ENCODE results near the gene ARID5B.
A peak's percentile ranks its signal among the peaks of the same experiment; 100 is the strongest.

The ARID5B gene

DNA sequence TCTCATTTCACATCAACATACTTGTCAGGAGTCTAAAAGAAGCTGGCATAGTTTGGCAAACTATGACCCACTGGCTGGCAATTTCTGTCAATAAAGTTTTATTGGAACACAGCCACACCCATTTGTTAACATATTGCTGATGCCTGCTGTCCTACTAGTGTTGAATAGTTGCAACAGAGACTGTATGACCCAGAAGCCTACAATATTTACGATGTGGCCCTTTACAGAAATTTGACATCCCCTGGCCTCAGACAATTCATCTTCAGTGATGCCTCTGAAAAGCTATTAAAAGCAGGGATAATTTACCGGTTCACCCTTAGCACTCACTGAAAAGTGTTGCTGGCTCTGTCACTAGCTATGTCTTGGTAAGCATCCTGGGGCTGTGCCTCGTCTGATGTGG lies 155.2 kb downstream of the ARID5B start:
- TF ChIP-seq, protein P1, sequence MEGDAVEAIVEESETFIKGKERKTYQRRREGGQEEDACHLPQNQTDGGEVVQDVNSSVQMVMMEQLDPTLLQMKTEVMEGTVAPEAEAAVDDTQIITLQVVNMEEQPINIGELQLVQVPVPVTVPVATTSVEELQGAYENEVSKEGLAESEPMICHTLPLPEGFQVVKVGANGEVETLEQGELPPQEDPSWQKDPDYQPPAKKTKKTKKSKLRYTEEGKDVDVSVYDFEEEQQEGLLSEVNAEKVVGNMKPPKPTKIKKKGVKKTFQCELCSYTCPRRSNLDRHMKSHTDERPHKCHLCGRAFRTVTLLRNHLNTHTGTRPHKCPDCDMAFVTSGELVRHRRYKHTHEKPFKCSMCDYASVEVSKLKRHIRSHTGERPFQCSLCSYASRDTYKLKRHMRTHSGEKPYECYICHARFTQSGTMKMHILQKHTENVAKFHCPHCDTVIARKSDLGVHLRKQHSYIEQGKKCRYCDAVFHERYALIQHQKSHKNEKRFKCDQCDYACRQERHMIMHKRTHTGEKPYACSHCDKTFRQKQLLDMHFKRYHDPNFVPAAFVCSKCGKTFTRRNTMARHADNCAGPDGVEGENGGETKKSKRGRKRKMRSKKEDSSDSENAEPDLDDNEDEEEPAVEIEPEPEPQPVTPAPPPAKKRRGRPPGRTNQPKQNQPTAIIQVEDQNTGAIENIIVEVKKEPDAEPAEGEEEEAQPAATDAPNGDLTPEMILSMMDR (IDR thresholded peaks at IDR 0.05; ENCODE audit: low read length, missing control alignments), result no peak
- H3K4me3 ChIP-seq (replicated peaks; ENCODE audit: low read depth, low read length), result peak overlapping the region; percentile 2
- peak; percentile 39 for DNase-seq (ENCODE audit: low read depth)

DNA sequence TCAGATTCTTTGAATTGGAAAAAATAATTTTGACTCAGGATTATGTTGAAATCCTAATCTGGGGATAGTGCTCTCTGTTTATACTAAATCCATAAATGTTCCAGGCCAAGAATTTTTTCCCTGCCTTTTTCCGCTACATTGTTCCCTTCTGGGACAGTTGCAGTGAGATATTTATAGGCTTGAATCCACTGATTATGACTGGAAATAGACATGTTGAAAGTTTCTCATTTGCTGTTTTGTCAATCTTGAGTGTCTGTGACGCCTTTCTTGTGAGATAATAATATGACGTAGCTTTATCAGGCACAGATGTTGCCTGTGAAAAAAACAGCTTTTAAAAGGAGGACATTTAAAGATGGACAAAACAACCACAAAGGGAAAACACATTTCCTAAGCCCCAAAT lies 155.9 kb downstream of the ARID5B start:
- DNase-seq (ENCODE audit: low read depth), result peak; percentile 95
- TF ChIP-seq, protein P1 (IDR thresholded peaks at IDR 0.05; ENCODE audit: low read length, missing control alignments), result no peak
- no peak overlapping the region for H3K4me3 ChIP-seq (replicated peaks; ENCODE audit: low read depth, low read length)

DNA sequence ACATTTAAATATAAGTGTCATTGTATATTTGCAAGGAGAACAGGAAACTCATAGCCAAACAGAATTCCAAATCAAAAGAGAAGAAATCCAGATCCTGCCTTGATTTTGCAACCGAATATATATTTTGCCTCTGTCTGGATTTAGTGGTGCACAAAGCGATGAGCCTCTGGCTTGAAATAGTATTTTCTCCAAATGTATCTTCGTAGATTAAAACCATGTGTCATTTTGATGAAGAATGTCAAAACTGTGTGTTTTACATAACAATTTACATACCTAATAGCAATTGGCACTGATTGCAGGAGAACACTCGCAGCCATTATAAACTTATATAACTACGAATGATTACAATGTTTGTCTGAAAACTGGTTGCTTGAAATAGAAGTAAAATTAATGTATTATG lies 156.4 kb downstream of the ARID5B start:
- H3K4me3 ChIP-seq (replicated peaks; ENCODE audit: low read depth, low read length), result no peak overlapping the region
- TF ChIP-seq, protein P1 (IDR thresholded peaks at IDR 0.05; ENCODE audit: low read length, missing control alignments), result no peak
- DNase-seq (ENCODE audit: low read depth), result no peak

DNA sequence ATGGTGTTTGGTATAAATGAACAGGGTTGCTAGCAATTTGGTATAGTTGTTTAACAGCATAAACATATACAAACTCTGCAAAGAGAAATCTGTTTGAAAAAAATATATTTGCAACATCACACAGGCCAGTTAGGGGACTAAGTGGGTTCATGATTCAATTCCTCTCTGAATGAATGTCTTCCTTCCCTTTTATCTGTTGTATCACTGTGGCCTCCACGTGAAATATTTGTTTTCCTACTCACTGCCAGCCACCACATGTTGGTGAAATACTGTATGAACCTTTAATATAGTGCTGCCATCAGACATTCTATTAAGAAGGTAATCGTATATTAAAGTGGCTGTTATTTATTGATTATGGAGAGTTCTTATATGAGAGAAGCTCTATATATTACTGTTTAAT lies 157.0 kb downstream of the ARID5B start:
- TF ChIP-seq, protein P1 (IDR thresholded peaks at IDR 0.05; ENCODE audit: low read length, missing control alignments), result no peak
- H3K4me3 ChIP-seq (replicated peaks; ENCODE audit: low read depth, low read length), result no peak overlapping the region
- no peak for DNase-seq (ENCODE audit: low read depth)

DNA sequence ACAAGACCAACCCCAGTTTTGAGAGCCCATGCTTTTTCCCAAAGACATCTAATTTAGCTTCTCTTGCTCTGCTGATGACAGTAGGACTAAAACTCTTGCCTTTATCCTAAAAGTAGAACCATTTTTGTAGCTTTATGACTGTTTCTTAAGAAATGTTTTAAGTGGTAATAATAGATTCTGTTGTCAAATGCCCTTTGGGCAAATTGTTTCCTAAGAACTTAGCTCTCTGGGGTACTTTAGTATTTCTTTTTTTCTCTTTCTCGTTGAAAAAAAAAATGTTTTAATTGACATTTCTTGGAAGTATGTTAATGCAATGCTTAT lies 157.4 kb downstream of the ARID5B start:
- TF ChIP-seq, protein P1 (IDR thresholded peaks at IDR 0.05; ENCODE audit: low read length, missing control alignments), result no peak
- no peak overlapping the region for H3K4me3 ChIP-seq (replicated peaks; ENCODE audit: low read depth, low read length)
- no peak for DNase-seq (ENCODE audit: low read depth)

DNA sequence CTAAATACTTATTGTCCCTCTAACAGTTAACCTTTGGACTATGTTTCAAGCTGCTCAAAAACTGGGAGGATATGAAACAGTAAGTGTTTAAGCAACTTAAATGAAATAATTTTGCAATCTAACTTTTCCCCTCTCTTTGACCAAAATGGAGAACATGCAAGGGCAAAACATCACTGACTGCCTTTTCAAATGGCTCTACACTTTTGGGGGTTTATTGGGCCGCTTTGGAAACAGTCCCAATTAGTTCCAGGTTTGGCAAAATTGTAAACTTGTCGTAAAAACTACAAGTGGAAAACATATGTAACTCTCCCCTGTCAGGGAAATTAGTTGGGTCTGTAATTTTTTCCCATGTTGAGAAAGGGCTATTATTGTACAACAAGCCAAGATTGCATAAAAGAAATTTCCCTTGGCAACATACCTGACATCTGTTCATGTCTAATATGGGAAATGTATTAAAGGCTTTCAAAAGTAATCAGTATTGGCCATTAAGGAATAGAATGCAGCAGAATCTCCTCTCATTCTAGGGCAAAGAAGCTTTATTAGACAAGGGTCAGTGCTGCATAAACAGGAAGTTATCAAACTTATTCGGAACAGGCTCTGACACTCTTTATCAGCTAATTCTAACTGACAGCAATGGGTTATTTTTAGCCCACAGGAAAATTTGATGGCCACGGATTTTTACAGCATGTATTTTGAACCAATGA lies 157.9 kb downstream of the ARID5B start:
- DNase-seq (ENCODE audit: low read depth), result peak; percentile 76
- TF ChIP-seq, protein P1 (IDR thresholded peaks at IDR 0.05; ENCODE audit: low read length, missing control alignments), result no peak
- no peak overlapping the region for H3K4me3 ChIP-seq (replicated peaks; ENCODE audit: low read depth, low read length)

DNA sequence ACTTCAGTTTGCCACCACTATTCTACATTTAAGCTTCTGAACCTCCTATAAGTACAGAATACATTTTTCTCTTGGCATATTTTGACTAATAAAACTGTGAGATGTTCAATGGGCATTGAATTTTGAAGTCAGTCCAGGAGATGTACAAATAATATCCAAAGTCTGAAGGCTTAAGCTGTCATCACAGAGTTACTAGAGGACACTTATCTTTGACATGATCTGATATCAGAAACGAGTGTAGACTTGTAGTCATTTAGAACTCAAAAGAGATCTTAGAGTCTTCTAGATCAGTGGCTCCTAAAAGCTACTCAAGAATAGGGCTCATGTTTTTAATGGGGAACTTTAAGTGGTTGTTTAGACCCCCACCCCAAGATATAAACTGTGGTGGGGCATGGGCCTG lies 160.5 kb downstream of the ARID5B start:
- TF ChIP-seq, protein P1 (IDR thresholded peaks at IDR 0.05; ENCODE audit: low read length, missing control alignments), result no peak
- no peak overlapping the region for H3K4me3 ChIP-seq (replicated peaks; ENCODE audit: low read depth, low read length)
- DNase-seq (ENCODE audit: low read depth), result no peak
